ENCODE results near the gene MPPE1. TPM values are rescaled to one million over a fixed set of nuclear protein-coding genes. Genes with fewer than 3 reads are reported as not detected.

The MPPE1 gene
- total RNA-seq, 1 experiment from 2014 or later: 17.9 TPM

DNA sequence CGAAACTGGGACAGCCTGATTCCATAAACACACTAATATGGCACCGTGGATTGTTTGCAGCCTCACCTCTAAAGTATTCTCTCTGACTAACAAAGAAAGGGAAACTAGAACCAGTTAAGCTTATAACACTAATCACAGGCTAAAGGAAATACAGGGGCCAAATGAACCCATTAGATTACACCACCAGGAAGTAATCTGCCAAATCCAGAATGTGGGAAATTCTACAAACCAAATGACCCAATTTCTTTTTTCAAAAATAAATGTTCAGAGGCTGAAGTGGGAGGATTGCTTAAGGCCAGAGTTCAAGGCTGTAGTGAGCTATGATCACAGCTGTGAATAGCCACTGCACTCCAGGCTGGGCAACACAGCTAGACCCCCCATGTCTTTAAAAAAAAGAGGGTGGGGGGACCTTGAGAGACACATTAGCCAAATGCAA is 1.5 kb upstream of the MPPE1 start:
- Histone ChIP-seq H3K4me2 (ENCODE audit: low read length) (peak overlapping the region; percentile 98), H3K27me3 (ENCODE audit: low read length) (no peaks in the 10 kb centered on the region), H3K9me2 (replicated peaks; ENCODE audit: low read length) (no peaks in the 10 kb centered on the region), H3K79me2 (ENCODE audit: low read length) (peaks cover 13% of the 10 kb centered on the region), H3K9me3 (ENCODE audit: low read length) (no peaks in the 10 kb centered on the region), H3K27ac (ENCODE audit: low read length) (peak overlapping the region; percentile 81; the same call in 1 of the 2 replicates), H3K9ac (ENCODE audit: low read length) (peak overlapping the region; percentile 96), H3K36me3 (ENCODE audit: low read depth, low read length) (no peaks in the 10 kb centered on the region), H3F3A (ENCODE audit: low read length, unreplicated experiment) (no peaks in the 10 kb centered on the region), H3K4me1 (ENCODE audit: insufficient read depth, low read length) (peaks cover 31% of the 10 kb centered on the region), H3K4me3 (ENCODE audit: low read length) (peak overlapping the region; percentile 91), H2AFZ (ENCODE audit: low read length) (peak overlapping the region; percentile 95), H4K20me1 (ENCODE audit: low read length) (no peaks in the 10 kb centered on the region)
- no TSS peak for BruUV-seq (replicated peaks)
- ChIA-PET POLR2A (ENCODE audit: unreplicated experiment) (interaction anchor here (0.6 kb wide), 1 partner anchor 71 kb away, joined by 3 read pairs; no protein-coding TSS in a partner anchor), CTCF (interaction anchor here (0.6 kb wide), 1 partner anchor 132 kb away, joined by 3 read pairs; no protein-coding TSS in a partner anchor)
- intact Hi-C loops (cut with micrococcal nuclease): loop anchor here (2.0 kb wide), 1 partner anchor 59 kb away; the partner anchor contains the start of gene CHMP1B
- no peak for ATAC-seq
- DNase-seq: peak; percentile 49
- TF ChIP-seq EZH2 (IDR thresholded peaks at IDR 0.05; ENCODE audit: low read length, unreplicated experiment) (no peak), EZH2phosphoT487 (IDR thresholded peaks at IDR 0.05; ENCODE audit: borderline replicate concordance, low read length) (no peak)
- TF ChIP-seq, protein P1, sequence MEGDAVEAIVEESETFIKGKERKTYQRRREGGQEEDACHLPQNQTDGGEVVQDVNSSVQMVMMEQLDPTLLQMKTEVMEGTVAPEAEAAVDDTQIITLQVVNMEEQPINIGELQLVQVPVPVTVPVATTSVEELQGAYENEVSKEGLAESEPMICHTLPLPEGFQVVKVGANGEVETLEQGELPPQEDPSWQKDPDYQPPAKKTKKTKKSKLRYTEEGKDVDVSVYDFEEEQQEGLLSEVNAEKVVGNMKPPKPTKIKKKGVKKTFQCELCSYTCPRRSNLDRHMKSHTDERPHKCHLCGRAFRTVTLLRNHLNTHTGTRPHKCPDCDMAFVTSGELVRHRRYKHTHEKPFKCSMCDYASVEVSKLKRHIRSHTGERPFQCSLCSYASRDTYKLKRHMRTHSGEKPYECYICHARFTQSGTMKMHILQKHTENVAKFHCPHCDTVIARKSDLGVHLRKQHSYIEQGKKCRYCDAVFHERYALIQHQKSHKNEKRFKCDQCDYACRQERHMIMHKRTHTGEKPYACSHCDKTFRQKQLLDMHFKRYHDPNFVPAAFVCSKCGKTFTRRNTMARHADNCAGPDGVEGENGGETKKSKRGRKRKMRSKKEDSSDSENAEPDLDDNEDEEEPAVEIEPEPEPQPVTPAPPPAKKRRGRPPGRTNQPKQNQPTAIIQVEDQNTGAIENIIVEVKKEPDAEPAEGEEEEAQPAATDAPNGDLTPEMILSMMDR (conservative IDR thresholded peaks at IDR 0.05; ENCODE audit: low read depth, low read length): no peak

DNA sequence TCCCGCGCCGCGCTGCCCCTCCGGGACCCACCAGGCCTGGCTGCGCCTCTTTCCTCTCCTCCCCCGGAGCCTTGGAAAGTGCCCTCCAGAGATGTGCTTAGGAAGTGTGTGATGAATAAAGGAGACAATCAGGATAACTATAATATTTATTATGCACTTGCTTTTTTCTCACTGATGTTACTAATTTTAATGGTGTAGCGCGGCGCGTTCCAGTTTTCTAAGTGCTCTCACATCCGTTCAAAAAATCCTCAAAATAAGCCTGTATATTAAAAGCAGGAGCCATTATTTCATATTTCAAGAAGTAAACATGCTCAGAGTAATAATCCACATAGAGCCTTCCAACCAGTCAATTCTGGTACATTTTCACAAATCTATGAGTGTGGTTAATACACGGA is 941 bp upstream of the MPPE1 start:
- ChIA-PET CTCF (no interaction called here), POLR2A (ENCODE audit: unreplicated experiment) (no interaction called here)
- peak overlapping the region; percentile 91 for H3K4me3 ChIP-seq (ENCODE audit: low read length)
- no peaks in the 10 kb centered on the region for H3F3A ChIP-seq (ENCODE audit: low read length, unreplicated experiment)
- ATAC-seq: no peak
- H3K79me2 ChIP-seq (ENCODE audit: low read length): peaks cover 13% of the 10 kb centered on the region
- peak overlapping the region; percentile 81 for H3K27ac ChIP-seq (ENCODE audit: low read length)
- no TSS peak for BruUV-seq (replicated peaks)
- no peaks in the 10 kb centered on the region for H4K20me1 ChIP-seq (ENCODE audit: low read length)
- TF ChIP-seq EZH2phosphoT487 (IDR thresholded peaks at IDR 0.05; ENCODE audit: borderline replicate concordance, low read length) (no peak), EZH2 (IDR thresholded peaks at IDR 0.05; ENCODE audit: low read length, unreplicated experiment) (no peak)
- TF ChIP-seq, protein P1 (conservative IDR thresholded peaks at IDR 0.05; ENCODE audit: low read depth, low read length): no peak
- H2AFZ ChIP-seq (ENCODE audit: low read length): peak overlapping the region; percentile 95
- peak overlapping the region; percentile 98 for H3K4me2 ChIP-seq (ENCODE audit: low read length)
- peak overlapping the region; percentile 96 for H3K9ac ChIP-seq (ENCODE audit: low read length)
- no peaks in the 10 kb centered on the region for H3K27me3 ChIP-seq (ENCODE audit: low read length)
- intact Hi-C loops (cut with micrococcal nuclease): loop anchor here (2.0 kb wide), 1 partner anchor 58 kb away; the partner anchor contains the start of gene CHMP1B
- H3K36me3 ChIP-seq (ENCODE audit: low read depth, low read length): no peaks in the 10 kb centered on the region
- H3K9me3 ChIP-seq (ENCODE audit: low read length): no peaks in the 10 kb centered on the region
- H3K9me2 ChIP-seq (replicated peaks; ENCODE audit: low read length): no peaks in the 10 kb centered on the region
- no peak for DNase-seq
- H3K4me1 ChIP-seq (ENCODE audit: insufficient read depth, low read length): peaks cover 31% of the 10 kb centered on the region

All from PC-3 (cell line).